Right ventricle myocardium inferior (tissue), 1 donor: ENCODE data around the gene ZSCAN22. TPM values are rescaled to one million over a fixed set of nuclear protein-coding genes. Genes with fewer than 3 reads are reported as not detected.
A peak's percentile ranks its signal among the peaks of the same experiment; 100 is the strongest.
"Not testable (repeated sequence)": the region's sequence is repeated elsewhere in the genome, so short reads cannot be mapped to it uniquely, and the experiment has no call there.

ENCODE experiments used
- ATAC-seq: fragments of 200-7000 bp; cut with Tn5 transposase; one replicate; pipeline ENCODE4 v1.9.1; 2020; ENCODE audit warnings: mild to moderate bottlenecking, moderate library complexity
- DNase-seq: peaks from one replicate; pipeline ENCODE4 v3.0.0; 2021; ENCODE audit errors: missing footprints
- intact Hi-C: fragments of 100-400 bp; cut with DNase I; formaldehyde crosslinking; loops from one replicate; pipeline ENCODE4 v1.11.0; 2022
- total RNA-seq: library from RNA; stranded (reverse); fragmentation: NEBNext Ultra II Directional; extraction: Animal tissue kit (Norgen Biotek cat#: 25700); gene quantifications from one replicate; pipeline ENCODE4 v1.2.1, GENCODE V29; 2021
- donor health status: DM: no; HTN: yes; CAD: no; lungs with severe emphysema.

ZSCAN22 gene
- total RNA-seq, 1 donor from 2014 or later = 1.8 TPM

DNA sequence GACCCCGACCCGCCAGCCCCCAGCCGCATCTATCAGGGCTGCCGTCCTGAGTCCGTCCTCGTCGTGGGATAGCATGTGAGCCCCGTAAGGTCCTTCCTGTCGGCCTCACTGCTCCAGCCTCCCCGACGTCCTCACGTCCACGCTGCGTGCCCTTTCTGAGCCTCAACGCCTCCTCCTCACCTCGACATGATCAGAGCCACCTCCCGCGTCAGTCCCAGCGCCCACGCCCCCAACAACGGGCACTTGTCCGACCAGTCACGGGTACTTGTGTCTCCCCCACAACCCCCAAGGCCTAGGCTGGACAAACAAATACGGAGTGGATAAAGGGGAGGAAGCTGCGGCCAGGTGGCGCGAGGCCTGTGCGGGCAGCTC lies 35.1 kb downstream of the ZSCAN22 start:
- peak; percentile 78 for DNase-seq
- intact Hi-C loops = loop anchor here (1.0 to 2.0 kb wide), 3 partner anchors 19 to 46 kb away; partner anchors contain the start of genes ZNF584 and ZNF837
- ATAC-seq = peak; percentile 12

- intact Hi-C loops = loop anchor here (1.0 to 2.0 kb wide), 3 partner anchors 18 to 46 kb away; partner anchors contain the start of genes ZNF584 and ZNF837
- DNase-seq (peak; percentile 99), ATAC-seq (peak; percentile 97)
These were observed 35.6 kb downstream of the ZSCAN22 start, which contains the start of gene ZNF497 for GRCh38 chr19:58362272-58362994. Gene ZNF497 (minus strand): TSS chr19:58362751. CDS start chr19:58357635, 5,116 bp downstream.

DNA sequence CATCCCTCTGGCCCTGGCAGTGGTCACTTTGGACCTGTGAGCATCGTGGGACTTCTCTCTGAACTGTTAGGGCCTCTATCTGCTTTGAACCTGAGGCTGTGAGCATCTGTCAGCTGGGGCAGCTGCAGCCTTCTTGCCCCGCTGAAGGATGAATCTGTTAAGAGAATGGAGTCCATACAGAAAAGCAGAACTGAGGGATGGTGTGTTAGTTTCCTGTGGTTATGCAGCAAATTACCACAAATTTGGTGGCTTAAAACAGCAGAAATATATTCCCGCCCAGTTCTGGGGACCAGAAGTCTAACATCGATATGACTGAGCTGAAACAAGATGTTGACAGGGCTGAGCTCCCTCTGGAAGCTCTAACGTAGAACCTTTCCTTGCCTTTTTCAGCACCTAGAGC lies 37.4 kb downstream of the ZSCAN22 start:
- intact Hi-C loops = no loop called here
- ATAC-seq (no peak), DNase-seq (no peak)

DNA sequence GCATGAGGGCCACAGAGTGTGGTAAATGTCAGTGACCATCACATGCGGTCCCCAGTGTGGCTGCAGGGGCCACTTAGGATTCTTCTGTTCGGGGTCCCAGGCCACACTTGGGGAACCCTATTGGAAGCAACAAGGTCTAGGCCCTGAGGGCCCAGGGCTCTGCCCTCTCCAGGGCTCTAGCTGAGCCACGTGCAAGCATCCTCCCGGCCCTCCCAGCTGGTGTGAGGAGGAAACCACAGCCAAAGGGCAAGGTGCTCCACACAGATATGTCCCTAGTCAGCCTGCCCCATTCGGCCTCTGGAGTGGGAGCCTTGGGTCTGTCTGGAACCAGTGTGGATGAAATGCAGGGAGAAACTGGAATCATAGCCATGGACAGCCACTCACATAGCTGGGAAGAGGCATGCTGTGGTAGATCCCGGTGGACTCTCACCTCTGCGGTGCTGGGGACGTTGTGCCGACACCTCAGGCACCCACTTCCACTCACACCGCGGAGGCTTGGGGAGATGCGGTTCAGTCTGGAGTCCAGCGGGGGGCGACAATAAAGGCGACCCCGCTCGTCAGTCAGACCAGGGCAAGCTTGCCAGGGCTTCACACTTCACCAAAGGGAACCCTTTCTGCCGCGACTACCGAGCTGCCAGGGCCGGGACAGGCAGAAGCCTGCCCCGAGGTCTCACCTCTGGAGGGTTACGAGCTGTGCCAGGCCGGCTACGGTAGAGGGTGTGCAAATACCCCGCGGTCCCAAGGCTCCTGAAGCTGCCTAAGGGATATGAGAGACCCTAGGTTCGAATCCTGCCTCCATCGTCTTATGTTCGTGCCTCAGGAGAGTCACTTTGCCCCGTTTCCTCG lies 40.0 kb downstream of the ZSCAN22 start:
- no peak for ATAC-seq

DNA sequence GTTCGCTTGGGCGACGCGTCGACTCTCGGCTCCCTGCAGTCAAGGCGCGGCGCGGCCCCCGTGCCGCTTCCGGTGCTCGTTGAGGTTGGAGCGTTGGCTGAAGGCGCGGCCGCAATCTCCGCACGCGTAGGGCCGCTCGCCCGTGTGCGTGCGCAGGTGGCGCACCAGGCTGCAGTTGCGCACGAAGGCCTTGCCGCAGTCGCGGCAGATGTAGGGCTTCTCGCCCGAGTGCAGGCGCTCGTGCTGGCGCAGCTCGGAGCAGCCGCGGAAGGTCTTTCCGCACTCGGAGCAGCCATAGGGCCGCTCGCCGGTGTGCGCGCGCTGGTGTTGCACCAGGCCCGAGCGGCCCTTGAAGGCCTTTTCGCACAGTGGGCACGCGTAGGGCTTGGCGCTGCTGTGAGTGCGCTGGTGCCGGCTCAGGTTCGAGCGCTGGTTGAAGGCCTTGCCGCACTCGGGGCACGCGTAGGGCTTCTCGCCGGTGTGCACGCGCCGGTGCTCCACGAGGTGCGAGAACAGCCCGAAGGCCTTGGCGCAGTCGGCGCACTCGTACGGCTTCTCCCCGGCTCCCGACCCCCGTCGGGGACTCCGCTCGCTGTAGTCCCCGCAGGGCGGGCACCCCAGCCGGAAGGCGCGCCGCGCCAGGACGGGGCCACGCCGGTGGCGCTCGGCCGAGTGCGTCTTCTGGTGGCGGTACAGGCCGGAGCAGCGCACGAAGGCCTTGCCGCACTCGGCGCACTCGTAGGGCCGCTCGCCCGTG lies 41.1 kb downstream of the ZSCAN22 start:
- intact Hi-C loops = no loop called here
- DNase-seq (peak; percentile 68), ATAC-seq (no peak)

More for the DNA sequence above, 40.0 kb downstream of the ZSCAN22 start:
- intact Hi-C loops = no loop called here
- DNase-seq = peak; percentile 27

- DNase-seq = peak; percentile 54
- intact Hi-C loops = no loop called here
- no peak for ATAC-seq
These were observed 42.0 kb downstream of the ZSCAN22 start for GRCh38 chr19:58368561-58369360.

- DNase-seq = peak; percentile 68
- ATAC-seq = peak; percentile 81
- intact Hi-C loops = no loop called here
These were observed 45.7 kb downstream of the ZSCAN22 start for GRCh38 chr19:58372311-58373133.

DNA sequence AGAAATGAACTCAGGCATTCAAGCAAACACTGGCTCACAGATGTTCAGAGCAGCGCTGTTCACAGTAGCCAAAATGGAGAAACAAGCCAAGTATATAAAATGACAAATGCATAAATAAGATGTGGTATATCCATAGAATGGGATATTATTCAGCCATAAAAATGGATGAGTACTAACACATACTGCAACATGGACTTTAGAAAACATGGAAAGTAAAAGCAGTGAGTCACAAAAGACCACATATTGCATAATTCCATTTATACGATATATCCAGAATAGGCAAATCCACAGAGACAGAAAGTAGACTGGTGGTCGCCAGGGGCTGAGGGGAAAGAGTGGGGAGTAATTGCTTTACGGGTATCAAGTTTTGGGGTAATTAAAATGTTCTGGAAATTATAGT lies 47.4 kb downstream of the ZSCAN22 start:
- DNase-seq (peak; percentile 3), ATAC-seq (no peak)
- intact Hi-C loops = no loop called here

DNA sequence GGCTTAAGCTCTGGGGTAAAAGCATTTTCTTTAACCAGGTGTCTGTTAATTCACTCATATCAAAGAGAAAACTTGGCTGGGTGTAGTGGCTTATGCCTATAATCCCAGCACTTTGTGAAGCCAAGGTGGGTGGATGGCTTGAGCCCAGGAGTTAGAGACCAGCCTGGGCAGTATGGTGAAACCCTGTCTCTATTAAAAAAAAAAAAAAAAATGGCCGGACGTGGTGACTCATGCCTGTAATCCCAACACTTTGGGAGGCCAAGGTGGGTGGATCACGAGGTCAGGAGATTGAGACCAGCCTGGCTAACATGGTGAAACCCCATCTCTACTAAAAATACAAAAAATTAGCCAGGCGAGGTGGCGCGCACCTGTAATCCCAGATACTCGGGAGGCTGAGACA lies 49.9 kb downstream of the ZSCAN22 start:
- ATAC-seq, intact Hi-C loops: not testable (repeated sequence)
- peak; percentile 3 for DNase-seq

DNA sequence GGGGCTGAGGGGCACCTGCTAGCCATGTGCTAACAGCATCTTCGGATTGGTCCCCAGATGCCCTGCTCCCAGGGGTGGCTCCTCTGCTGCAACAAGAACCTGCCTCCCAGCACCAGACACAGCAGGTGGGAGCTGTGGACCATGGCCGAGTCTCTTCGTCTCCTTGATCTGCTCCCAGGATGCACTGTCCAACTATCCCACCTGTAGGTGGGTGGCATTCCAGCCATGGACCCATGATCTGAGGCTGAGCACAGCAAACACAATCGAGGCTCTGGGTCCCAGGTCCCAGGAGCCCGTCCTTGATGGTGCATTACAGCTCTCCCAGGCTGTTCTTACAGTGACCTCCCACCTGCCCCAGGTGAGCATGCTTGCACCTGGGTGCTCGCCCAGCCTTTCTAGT lies 52.5 kb downstream of the ZSCAN22 start:
- intact Hi-C loops = no loop called here
- ATAC-seq = no peak
- peak; percentile 56 for DNase-seq

GRCh38 chr19:58380037-58380661 lies 53.4 kb downstream of the ZSCAN22 start:
- ATAC-seq (no peak), DNase-seq (peak; percentile 35)
- intact Hi-C loops = loop anchor here (2.0 kb wide), 2 partner anchors 17 to 53 kb away; partner anchors contain the start of genes ZNF497 and ZSCAN22

GRCh38 chr19:58380662-58381459 lies 54.1 kb downstream of the ZSCAN22 start, which contains the start of gene ZNF837:
Gene ZNF837 (minus strand): TSS chr19:58381030. CDS start chr19:58369332, 11,698 bp downstream.
- DNase-seq (peak; percentile 98), ATAC-seq (peak; percentile 95)
- intact Hi-C loops = loop anchor here (2.0 kb wide), 2 partner anchors 18 to 54 kb away; partner anchors contain the start of genes ZNF497 and ZSCAN22

- peak; percentile 57 for DNase-seq
- intact Hi-C loops = loop anchor here (2.0 kb wide), 2 partner anchors 19 to 55 kb away; partner anchors contain the start of genes ZNF497 and ZSCAN22
- no peak for ATAC-seq
These were observed 54.8 kb downstream of the ZSCAN22 start for GRCh38 chr19:58381460-58382212.

GRCh38 chr19:58382997-58383603 lies 56.3 kb downstream of the ZSCAN22 start:
- intact Hi-C loops = no loop called here
- DNase-seq = peak; percentile 16
- no peak for ATAC-seq
